PC-9 (cell line): ENCODE results near the gene HBA2. TPM values are rescaled to one million over a fixed set of nuclear protein-coding genes. Genes with fewer than 3 reads are reported as not detected.

Source experiments
- BruUV-seq: library from RNA; stranded (reverse); fragments of 400-500 nt; replicated peaks from 2 replicates; lab custom pipeline; 2021; lab: Mats Ljungman, UMichigan
- CTCF ChIA-PET: fragments of 300-600 bp; sonication (Branson Sonifier 250); formaldehyde crosslinking; loops from one replicate; lab custom pipeline; 2022; ENCODE audit warnings: antibody characterized with exemption; lab: Charles Lee
- POLR2A ChIA-PET: fragments of 300-600 bp; sonication (Branson Sonifier 250); formaldehyde crosslinking; loops from one replicate; lab custom pipeline; 2022; ENCODE audit warnings: antibody characterized with exemption; ENCODE audit not compliant: unreplicated experiment; lab: Charles Lee
- DNase-seq, 2 experiments: peaks; one replicate each; pipeline versions ENCODE4 v3.0.0 to v3.0.0-alpha.2; 2015 to 2022; ENCODE audit warnings: mixed read lengths in 1 of 2
- H2AFZ ChIP-seq: fragments of 200-600 bp; sonication (generic); 2 replicates; pipeline ENCODE4 v1.8.1; 2017; ENCODE audit warnings: antibody characterized with exemption
- H3F3A ChIP-seq: fragments of 200-600 bp; sonication (generic); 2 replicates; pipeline ENCODE4 v1.8.1; 2017; ENCODE audit warnings: antibody characterized with exemption, mild to moderate bottlenecking, low read depth; ENCODE audit not compliant: insufficient read depth
- H3K27ac ChIP-seq: fragments of 200-600 bp; sonication (generic); 2 replicates; pipeline ENCODE4 v1.6.1; 2016; ENCODE audit warnings: mixed run types
- H3K27me3 ChIP-seq: fragments of 200-600 bp; sonication (generic); 2 replicates; pipeline ENCODE4 v1.6.1; 2016; ENCODE audit warnings: low read depth, mixed run types; ENCODE audit not compliant: insufficient read depth
- H3K36me3 ChIP-seq: fragments of 200-600 bp; sonication (generic); 2 replicates; pipeline ENCODE4 v1.6.1; 2016; ENCODE audit warnings: low read depth, mixed run types
- H3K4me1 ChIP-seq: fragments of 200-600 bp; sonication (generic); replicated peaks from 2 replicates; pipeline ENCODE4 v1.6.1; 2016; ENCODE audit warnings: mixed run types; ENCODE audit not compliant: insufficient read depth
- H3K4me2 ChIP-seq: fragments of 200-600 bp; sonication (generic); 2 replicates; pipeline ENCODE4 v1.6.1; 2017; ENCODE audit warnings: mixed run types
- H3K4me3 ChIP-seq: fragments of 200-600 bp; sonication (generic); 2 replicates; pipeline ENCODE4 v1.6.1; 2016; ENCODE audit warnings: mixed run types
- H3K79me2 ChIP-seq: fragments of 200-600 bp; sonication (generic); 2 replicates; pipeline ENCODE4 v1.6.1; 2017; ENCODE audit warnings: low read depth, mixed run types
- H3K9me2 ChIP-seq: fragments of 200-600 bp; sonication (generic); 2 replicates; pipeline ENCODE4 v1.8.1; 2017; ENCODE audit warnings: mild to moderate bottlenecking; ENCODE audit not compliant: insufficient read depth
- H3K9me3 ChIP-seq: fragments of 200-600 bp; sonication (generic); 2 replicates; pipeline ENCODE4 v1.8.1; 2016; ENCODE audit warnings: low read depth; ENCODE audit not compliant: insufficient read depth
- H4K20me1 ChIP-seq: fragments of 200-600 bp; sonication (generic); 2 replicates; pipeline ENCODE4 v1.8.1; 2017; ENCODE audit not compliant: insufficient read depth
- CTCF ChIP-seq: fragments of 200-600 bp; sonication (generic); conservative IDR thresholded peaks from 2 replicates; pipeline ENCODE4 v1.6.1; 2017; ENCODE audit warnings: mixed run types, antibody characterized with exemption, mild to moderate bottlenecking, moderate library complexity
- EZH2 ChIP-seq: fragments of 200-600 bp; sonication (generic); IDR thresholded peaks from 2 replicates; pipeline ENCODE4 v1.8.0; 2017; ENCODE audit warnings: antibody characterized with exemption, low read depth
- intact Hi-C: fragments of 100-400 bp; cut with micrococcal nuclease; formaldehyde crosslinking; loops from one replicate; pipeline ENCODE4 v1.10.0; 2022; ENCODE audit not compliant: unreplicated experiment
- total RNA-seq: library from RNA; stranded (reverse); gene quantifications from 2 replicates; pipeline ENCODE4 v1.2.3, GENCODE V29; 2021

Gene HBA2
- total RNA-seq, 1 experiment from 2014 or later: not detected

- Histone ChIP-seq H3K27ac (no peak overlapping the region), H3K4me2 (peak overlapping the region; percentile 63), H3K9me3 (no peaks in the 10 kb centered on the region), H3K4me1 (no peaks in the 10 kb centered on the region), H3K27me3 (0 out of 2 replicates have a peak, but pooled peaks cover 4% of the 10 kb centered on the region), H3K79me2 (no peaks in the 10 kb centered on the region), H2AFZ (no peak overlapping the region), H4K20me1 (peaks cover 3% of the 10 kb centered on the region; the same call in 1 of the 2 replicates), H3K4me3 (no peak overlapping the region), H3K36me3 (no peaks in the 10 kb centered on the region), H3K9me2 (no peaks in the 10 kb centered on the region), H3F3A (peaks cover 21% of the 10 kb centered on the region; the same call in 1 of the 2 replicates)
- BruUV-seq: no TSS peak
- ChIA-PET POLR2A (no interaction called here), CTCF (no interaction called here)
- TF ChIP-seq EZH2 (no peak), CTCF (no peak)
- intact Hi-C loops: loop anchor here (1.0 kb wide), 1 partner anchor 74 kb away; no protein-coding TSS in a partner anchor
- peak in 1 of 2 experiments; percentile 85 for DNase-seq
These were observed 8.2 kb downstream of the HBA2 start for GRCh38 chr16:180681-181564.

GRCh38 chr16:181565-182021 lies 8.9 kb downstream of the HBA2 start:
- Histone ChIP-seq H3F3A (peaks cover 21% of the 10 kb centered on the region; the same call in 1 of the 2 replicates), H3K4me3 (no peak overlapping the region), H3K27me3 (0 out of 2 replicates have a peak, but pooled peaks cover 4% of the 10 kb centered on the region), H3K4me1 (no peaks in the 10 kb centered on the region), H3K9me3 (no peaks in the 10 kb centered on the region), H4K20me1 (peaks cover 3% of the 10 kb centered on the region; the same call in 1 of the 2 replicates), H3K36me3 (no peaks in the 10 kb centered on the region), H3K27ac (no peak overlapping the region), H3K79me2 (no peaks in the 10 kb centered on the region), H3K4me2 (peak overlapping the region; percentile 63), H2AFZ (no peak overlapping the region), H3K9me2 (no peaks in the 10 kb centered on the region)
- ChIA-PET POLR2A (interaction anchor here (0.7 kb wide), 1 partner anchor 61 kb away, joined by 7 read pairs; no protein-coding TSS in a partner anchor), CTCF (interaction anchor here (1.0 kb wide), 1 partner anchor 25 kb away, joined by 3 read pairs; no protein-coding TSS in a partner anchor)
- intact Hi-C loops: loop anchor here (1.0 kb wide), 1 partner anchor 74 kb away; no protein-coding TSS in a partner anchor
- no peak for DNase-seq
- TF ChIP-seq CTCF: peak; percentile 93
- TF ChIP-seq EZH2: no peak
- BruUV-seq: no TSS peak

- intact Hi-C loops: no loop called here
- Histone ChIP-seq H2AFZ (no peak overlapping the region), H3F3A (peaks cover 18% of the 10 kb centered on the region; the same call in 1 of the 2 replicates), H4K20me1 (peaks cover 3% of the 10 kb centered on the region; the same call in 1 of the 2 replicates), H3K9me2 (no peaks in the 10 kb centered on the region), H3K4me1 (no peaks in the 10 kb centered on the region), H3K4me3 (no peak overlapping the region), H3K9me3 (no peaks in the 10 kb centered on the region), H3K27ac (no peak overlapping the region), H3K4me2 (no peak overlapping the region), H3K79me2 (no peaks in the 10 kb centered on the region), H3K27me3 (no peaks in the 10 kb centered on the region), H3K36me3 (no peaks in the 10 kb centered on the region)
- CTCF ChIA-PET: interaction anchor here (0.6 to 0.7 kb wide), 2 partner anchors 72 to 76 kb away, joined by 3 to 6 read pairs; no protein-coding TSS in a partner anchor
- no peak for TF ChIP-seq CTCF
- no peak for TF ChIP-seq EZH2
- POLR2A ChIA-PET: no interaction called here
- no TSS peak for BruUV-seq
- DNase-seq: no peak
These were observed 10.3 kb downstream of the HBA2 start for GRCh38 chr16:183005-183404.
